Effector CD4-positive, alpha-beta T cell (primary cell): ENCODE data around the gene ECPAS.
"Not testable (repeated sequence)": the region's sequence is repeated elsewhere in the genome, so short reads cannot be mapped to it uniquely, and the experiment has no call there.

Experiments used
- DNase-seq: peaks from one replicate; pipeline ENCODE4 v3.0.0-alpha.2; 2020

ECPAS gene

GRCh38 chr9:111411266-111411665 lies 72.9 kb downstream of the ECPAS start:
- no peak for DNase-seq

- DNase-seq, result no peak
Measured at GRCh38 chr9:111407813-111408212, 76.4 kb downstream of the ECPAS start.

DNA sequence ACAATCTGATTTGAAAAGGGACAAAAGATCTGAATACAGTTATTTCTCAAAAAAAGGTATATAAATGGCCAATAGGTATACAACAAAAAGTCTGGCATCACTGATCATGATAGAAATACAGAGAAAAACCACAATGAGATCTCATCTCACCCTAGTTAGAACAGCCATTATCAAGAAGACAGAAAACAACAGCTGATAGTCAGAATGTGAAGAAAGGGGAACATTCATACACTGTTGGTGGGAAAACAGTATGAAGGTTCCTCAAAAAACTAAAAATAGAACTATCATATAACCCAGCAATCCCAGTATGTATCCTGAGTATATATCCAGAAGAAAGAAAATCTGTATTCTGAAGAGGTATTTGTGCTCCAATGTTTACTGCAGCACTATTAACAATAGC lies 78.5 kb downstream of the ECPAS start:
- DNase-seq, result no peak

DNA sequence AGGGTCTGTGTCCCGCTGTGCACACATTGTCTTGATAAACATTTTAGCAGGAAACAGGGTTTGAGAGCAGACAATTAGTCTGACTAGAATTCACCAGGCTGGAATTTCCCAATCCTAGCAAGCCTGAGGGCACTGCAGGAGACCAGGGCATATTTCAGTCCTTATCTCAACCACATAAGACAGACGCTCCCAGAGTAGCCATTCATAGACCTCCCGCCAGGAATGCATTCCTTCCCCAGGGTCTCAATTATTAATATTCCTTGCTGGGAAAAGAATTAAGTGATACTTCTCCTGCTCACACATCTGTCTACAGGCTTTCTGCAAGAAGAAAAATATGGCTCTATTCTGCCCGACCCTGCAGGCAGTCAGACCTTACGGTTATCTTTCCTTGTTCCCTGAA lies 82.7 kb downstream of the ECPAS start:
- not testable (repeated sequence) for DNase-seq

GRCh38 chr9:111400564-111400898 lies 83.7 kb downstream of the ECPAS start:
- no peak for DNase-seq

- DNase-seq, result no peak
Measured at GRCh38 chr9:111399772-111400563, 84.2 kb downstream of the ECPAS start.

DNA sequence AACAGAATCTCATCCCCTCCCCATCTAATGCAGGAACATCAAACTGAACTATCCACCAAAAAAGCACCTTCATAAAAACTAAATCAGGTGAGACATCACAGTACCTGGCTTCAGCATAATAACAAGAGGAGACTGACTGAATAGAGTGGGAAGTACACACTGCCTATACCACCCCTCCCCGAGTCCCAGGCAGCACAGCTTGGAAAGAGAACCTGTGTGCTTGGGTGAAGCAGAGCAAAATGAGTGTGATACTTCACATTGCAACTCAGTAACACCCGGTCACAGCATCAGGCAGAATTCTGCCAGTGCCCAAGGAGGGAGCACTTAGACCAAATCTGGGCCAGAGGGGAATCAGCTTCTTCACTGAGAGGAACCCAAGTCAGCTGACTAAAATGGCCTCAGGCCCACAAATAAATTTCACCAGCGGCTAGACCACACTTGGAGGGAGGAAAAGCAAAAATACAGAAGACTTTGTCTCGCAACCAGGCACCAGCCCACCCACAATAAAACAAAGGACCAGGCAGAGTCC lies 84.9 kb downstream of the ECPAS start:
- DNase-seq, result no peak

GRCh38 chr9:111393971-111394370 lies 90.2 kb downstream of the ECPAS start:
- no peak for DNase-seq

- DNase-seq, result no peak
Measured at GRCh38 chr9:111389406-111389805, 94.8 kb downstream of the ECPAS start.

GRCh38 chr9:111386386-111386785 lies 97.8 kb downstream of the ECPAS start:
- no peak for DNase-seq

GRCh38 chr9:111381006-111381405 lies 103.2 kb downstream of the ECPAS start:
- DNase-seq, result no peak

DNA sequence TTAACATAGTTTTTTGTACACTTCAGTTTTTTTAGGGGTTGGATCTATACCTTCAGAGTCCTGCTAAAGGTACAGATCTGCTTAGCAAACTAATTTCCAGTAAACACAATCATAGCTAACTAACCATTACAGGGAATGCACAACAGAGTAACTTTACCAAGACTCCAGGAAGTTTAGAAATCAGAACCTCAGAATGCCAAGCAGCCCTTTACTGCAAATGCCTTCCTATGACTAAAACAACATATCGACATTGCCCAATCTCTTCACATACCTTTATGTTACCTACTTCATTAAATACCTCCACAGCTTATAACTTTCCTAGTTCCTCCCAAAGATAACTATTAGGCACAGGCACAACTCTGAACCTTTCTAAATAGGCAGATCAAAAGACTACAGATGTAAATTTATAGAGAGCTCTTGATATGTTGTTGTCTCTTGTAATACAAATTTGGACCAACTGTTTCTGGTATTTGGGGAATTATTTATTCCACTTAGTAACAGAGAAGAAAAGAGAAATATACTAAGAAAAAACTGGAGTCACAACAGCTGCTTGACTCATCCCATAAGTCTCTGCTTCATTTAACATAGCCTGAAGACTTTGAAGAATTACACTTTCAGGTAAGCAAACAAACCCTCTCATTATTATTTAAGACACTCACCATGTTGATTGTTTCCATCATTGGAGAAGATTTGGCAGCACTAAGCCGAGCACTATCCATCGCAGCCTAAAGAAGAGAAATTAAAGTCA lies 108.2 kb downstream of the ECPAS start:
- DNase-seq, result no peak

DNA sequence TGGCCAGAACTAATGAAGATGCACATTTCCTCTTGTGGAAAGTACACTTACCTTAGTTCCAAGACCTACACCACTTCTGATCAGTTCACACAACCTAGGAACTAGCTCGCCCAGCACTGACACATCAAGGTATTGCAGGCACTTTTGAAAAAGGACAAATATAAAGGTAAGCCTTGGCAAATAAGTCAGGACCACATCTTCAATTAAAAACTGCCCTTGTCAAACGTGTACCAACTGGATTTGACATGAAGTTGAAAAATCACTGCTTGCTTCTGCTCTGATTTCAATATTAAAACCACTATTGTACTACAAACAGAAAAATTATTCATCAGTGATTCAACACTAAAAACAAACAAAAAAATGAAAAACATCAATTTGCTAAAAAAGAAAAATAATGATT lies 109.1 kb downstream of the ECPAS start:
- no peak for DNase-seq

DNA sequence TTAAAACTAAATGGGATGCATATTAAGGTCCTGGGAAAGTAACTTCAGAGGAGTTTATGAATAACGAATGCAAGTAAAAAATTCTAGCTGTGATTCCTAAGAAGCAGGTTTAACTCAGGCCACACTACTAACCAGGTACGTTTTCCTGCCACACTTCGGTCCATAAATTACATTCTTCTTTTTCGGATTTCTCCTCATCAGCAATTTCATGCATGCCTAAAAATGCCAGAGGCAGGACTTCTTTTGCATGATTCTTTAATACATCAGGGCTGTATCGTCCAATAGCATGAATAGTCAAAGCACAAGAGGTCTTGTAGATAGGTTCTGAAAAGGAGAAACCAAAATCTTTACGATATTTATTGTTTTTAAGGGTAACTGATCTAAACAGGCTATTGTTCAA lies 111.9 kb downstream of the ECPAS start:
- DNase-seq, result no peak

- DNase-seq, result no peak
Measured at GRCh38 chr9:111366978-111367377, 117.2 kb downstream of the ECPAS start.

- no peak for DNase-seq
Measured at GRCh38 chr9:111362526-111362925, 121.7 kb downstream of the ECPAS start.

- no peak for DNase-seq
Measured at GRCh38 chr9:111360881-111361280, 123.3 kb downstream of the ECPAS start.

- DNase-seq, result no peak
Measured at GRCh38 chr9:111356481-111357244, 127.5 kb downstream of the ECPAS start.

- DNase-seq, result no peak
Measured at GRCh38 chr9:111352545-111352944, 131.6 kb downstream of the ECPAS start.

DNA sequence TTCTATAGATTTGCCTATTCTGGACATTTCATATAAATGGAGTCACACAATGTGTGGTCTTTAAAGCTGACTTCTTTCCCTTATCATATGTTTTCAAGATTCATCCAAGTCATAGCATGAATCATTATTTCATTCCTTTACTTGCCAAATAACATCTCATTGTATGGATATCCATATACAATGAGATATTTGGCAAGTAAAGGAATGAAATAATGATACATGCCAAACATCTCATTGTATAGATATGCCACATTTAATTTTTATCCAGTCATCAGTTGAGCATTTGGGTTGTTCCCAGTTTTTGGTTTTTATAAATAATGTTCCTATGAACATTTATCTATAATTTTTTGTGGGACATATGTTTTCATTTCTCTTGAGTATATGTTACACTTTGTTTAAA lies 133.6 kb downstream of the ECPAS start:
- no peak for DNase-seq

GRCh38 chr9:111349766-111350165 lies 134.4 kb downstream of the ECPAS start:
- no peak for DNase-seq

- no peak for DNase-seq
Measured at GRCh38 chr9:111348821-111349271, 135.3 kb downstream of the ECPAS start.

DNA sequence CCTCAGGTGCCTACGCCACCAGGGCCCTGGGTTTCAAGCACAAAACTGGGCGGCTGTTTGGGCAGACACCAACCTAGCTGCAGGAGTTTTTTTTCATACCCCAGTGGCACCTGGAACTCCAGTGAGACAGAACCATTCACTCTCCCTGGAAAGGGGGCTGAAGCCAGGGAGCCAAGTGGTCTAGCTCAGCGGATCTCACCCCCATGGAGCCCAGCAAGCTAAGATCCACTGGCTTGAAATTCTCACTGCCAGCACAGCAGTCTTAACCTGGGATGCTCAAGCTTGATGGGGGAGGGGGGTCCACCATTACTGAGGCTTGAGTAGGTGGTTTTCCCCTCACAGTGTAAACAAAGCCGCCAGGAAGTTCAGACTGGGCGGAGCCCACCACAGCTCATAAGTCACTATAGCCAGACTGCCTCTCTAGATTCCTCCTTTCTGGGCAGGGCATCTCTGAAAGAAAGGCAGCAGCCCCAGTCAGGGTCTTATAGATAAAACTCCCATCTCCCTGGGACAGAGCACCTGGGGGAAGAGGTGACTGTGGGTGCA lies 149.8 kb downstream of the ECPAS start:
- DNase-seq, result not testable (repeated sequence)
